Tibial nerve (tissue), 4 donors: Measurements from ENCODE around the gene CYGB. TPM values are rescaled to one million over a fixed set of nuclear protein-coding genes. Genes with fewer than 3 reads are reported as not detected.
A peak's percentile ranks its signal among the peaks of the same experiment; 100 is the strongest.

Source experiments
- DNase-seq, 2 donors: peaks; one replicate each; pipeline ENCODE4 v3.0.0-alpha.2; 2019; ENCODE audit warnings: low spot score in 2 of 2
- H3K27ac ChIP-seq, 4 donors: fragments of 200-600 bp; sonication (generic) in 3 of 4; one replicate each; pipeline ENCODE4 v1.5.1; 2017 to 2019; ENCODE audit warnings: mild to moderate bottlenecking in 1 of 4
- H3K27me3 ChIP-seq, 2 donors: fragments of 200-600 bp; sonication (generic) in 1 of 2; one replicate each; pipeline versions ENCODE4 v1.5.1 to v1.6.0; 2017 to 2019
- H3K36me3 ChIP-seq, 3 donors: fragments of 200-600 bp; sonication (generic); one replicate each; pipeline ENCODE4 v1.5.1; 2018 to 2019
- H3K4me1 ChIP-seq, 4 donors: fragments of 200-600 bp; sonication (generic) in 3 of 4; one replicate each; pipeline ENCODE4 v1.5.1; 2017 to 2019
- H3K4me3 ChIP-seq, 4 donors: fragments of 200-600 bp; sonication (generic) in 3 of 4; one replicate each; pipeline ENCODE4 v1.5.1; 2017 to 2019; ENCODE audit warnings: mild to moderate bottlenecking in 1 of 4, moderate library complexity in 1 of 4
- H3K9me3 ChIP-seq, 4 donors: fragments of 200-600 bp; sonication (generic) in 3 of 4; one replicate each; pipeline ENCODE4 v1.5.1; 2017 to 2019
- CTCF ChIP-seq, 5 experiments: fragments of 200-600 bp in 3 of 5; fragments of 450-650 bp in 2 of 5; sonication (generic) in 3 of 5; IDR thresholded peaks; one replicate each; pipeline ENCODE4 v1.5.1; 2016 to 2019; ENCODE audit warnings: antibody characterized with exemption in 5 of 5, mild to moderate bottlenecking in 3 of 5, moderate library complexity in 2 of 5
- EP300 ChIP-seq, 2 donors: sonication (generic); formaldehyde crosslinking; IDR thresholded peaks; one replicate each; pipeline ENCODE4 v1.6.1; 2017; ENCODE audit warnings: antibody characterized with exemption in 2 of 2, mild to moderate bottlenecking in 1 of 2
- POLR2A ChIP-seq, 2 donors: fragments of 450-650 bp; IDR thresholded peaks; one replicate each; pipeline ENCODE4 v1.6.1; 2017; ENCODE audit warnings: antibody characterized with exemption in 2 of 2, mild to moderate bottlenecking in 2 of 2, moderate library complexity in 2 of 2
- WGBS, 2 donors: methylation state at CpG; one replicate each; pipeline ENCODE4 v1.1.5; 2018; 5-methylcytosine and 5-hydroxymethylcytosine counted together
- total RNA-seq, 4 donors: library from RNA; depleted of rRNA; stranded (reverse); fragments of >200 nt; gene quantifications; one replicate each; pipeline ENCODE4 v1.1.0, GENCODE V29; 2016

CYGB gene
- total RNA-seq, 4 donors from 2014 or later = 40.2 to 59.2 (median 48.8) TPM

- Histone ChIP-seq H3K9me3 (no peaks in the 10 kb centered on the region), H3K27ac (peak overlapping the region in 2 of 4 donors; percentile 12 to 95), H3K36me3 (peaks cover 0 to 6% (median 0%) of the 10 kb centered on the region in 3 donors), H3K4me3 (no peak overlapping the region), H3K4me1 (peaks cover 0 to 77% (median 34%) of the 10 kb centered on the region in 4 donors), H3K27me3 (no peaks in the 10 kb centered on the region)
- WGBS, 2 donors = 95% methylated on average over 7 of the region's 7 CpGs
- DNase-seq = no peak
- TF ChIP-seq POLR2A (IDR thresholded peaks at IDR 0.05) (no peak), EP300 (IDR thresholded peaks at IDR 0.05) (no peak), CTCF (IDR thresholded peaks at IDR 0.05) (no peak)
Measured at GRCh38 chr17:76577876-76578275, 40.4 kb upstream of the CYGB start.

- WGBS, 2 donors = 54 to 61% methylated on average over 9 of the region's 9 CpGs
- H3K9me3 ChIP-seq = no peaks in the 10 kb centered on the region
- H3K4me3 ChIP-seq = no peak overlapping the region
- H3K27me3 ChIP-seq = no peaks in the 10 kb centered on the region
- H3K27ac ChIP-seq = peak overlapping the region in 2 of 4 donors; percentile 79 to 95
- H3K36me3 ChIP-seq = peaks cover 0 to 18% (median 0%) of the 10 kb centered on the region in 3 donors
- H3K4me1 ChIP-seq = peaks cover 0 to 82% (median 42%) of the 10 kb centered on the region in 4 donors
- TF ChIP-seq POLR2A (IDR thresholded peaks at IDR 0.05) (no peak), CTCF (IDR thresholded peaks at IDR 0.05) (no peak), EP300 (IDR thresholded peaks at IDR 0.05) (no peak)
- DNase-seq = no peak
Measured at GRCh38 chr17:76576189-76576588, 38.7 kb upstream of the CYGB start.

GRCh38 chr17:76575570-76575969 lies 38.1 kb upstream of the CYGB start:
- Histone ChIP-seq H3K27me3 (no peaks in the 10 kb centered on the region), H3K4me1 (peaks cover 0 to 79% (median 40%) of the 10 kb centered on the region in 4 donors), H3K27ac (peak overlapping the region; percentile 53 to 95 (median 68)), H3K4me3 (no peak overlapping the region), H3K36me3 (peaks cover 0 to 24% (median 0%) of the 10 kb centered on the region in 3 donors), H3K9me3 (no peaks in the 10 kb centered on the region)
- TF ChIP-seq POLR2A (IDR thresholded peaks at IDR 0.05) (no peak), EP300 (IDR thresholded peaks at IDR 0.05) (peak in 1 of 2 donors; percentile 73)
- WGBS, 2 donors = 20 to 59% methylated on average over 4 to 5 of the region's 5 CpGs
- no peak for DNase-seq

GRCh38 chr17:76574166-76574565 lies 36.7 kb upstream of the CYGB start:
- Histone ChIP-seq H3K36me3 (peaks cover 0 to 24% (median 0%) of the 10 kb centered on the region in 3 donors), H3K9me3 (no peaks in the 10 kb centered on the region), H3K27me3 (no peaks in the 10 kb centered on the region), H3K4me3 (no peak overlapping the region), H3K4me1 (peaks cover 0 to 85% (median 47%) of the 10 kb centered on the region in 4 donors), H3K27ac (peak overlapping the region in 3 of 4 donors; percentile 57 to 95 (median 79))
- TF ChIP-seq EP300 (IDR thresholded peaks at IDR 0.05) = no peak
- TF ChIP-seq POLR2A (IDR thresholded peaks at IDR 0.05) = no peak
- TF ChIP-seq CTCF (IDR thresholded peaks at IDR 0.05) = no peak
- WGBS, 2 donors = 84 to 87% methylated on average over 11 of the region's 11 CpGs
- no peak for DNase-seq

GRCh38 chr17:76573096-76573495 lies 35.6 kb upstream of the CYGB start:
- Histone ChIP-seq H3K27ac (peak overlapping the region; percentile 41 to 95 (median 66)), H3K4me3 (no peak overlapping the region), H3K4me1 (peaks cover 0 to 85% (median 51%) of the 10 kb centered on the region in 4 donors), H3K9me3 (no peaks in the 10 kb centered on the region), H3K27me3 (no peaks in the 10 kb centered on the region), H3K36me3 (peaks cover 0 to 24% (median 0%) of the 10 kb centered on the region in 3 donors)
- 68 to 72% methylated on average over 8 to 9 of the region's 10 CpGs for WGBS, 2 donors
- TF ChIP-seq POLR2A (IDR thresholded peaks at IDR 0.05) (no peak), CTCF (IDR thresholded peaks at IDR 0.05) (no peak), EP300 (IDR thresholded peaks at IDR 0.05) (no peak)
- DNase-seq = no peak
